GM21576 (cell line): ENCODE results near the gene FAM163B.

Experiments used
- ATAC-seq: cut with Tn5 transposase; IDR thresholded peaks from one replicate; pipeline ENCODE4 v1.9.1; 2021; ENCODE audit warnings: mild to moderate bottlenecking, moderate library complexity; ENCODE audit not compliant: unreplicated experiment

FAM163B gene

GRCh38 chr9:133531293-133531692, 77.9 kb downstream of the FAM163B start:
- no peak for ATAC-seq

GRCh38 chr9:133529874-133530273, 79.3 kb downstream of the FAM163B start:
- ATAC-seq: no peak

GRCh38 chr9:133529457-133529856, 79.7 kb downstream of the FAM163B start:
- ATAC-seq: no peak

GRCh38 chr9:133528876-133529241, 80.3 kb downstream of the FAM163B start:
- no peak for ATAC-seq

GRCh38 chr9:133528001-133528875, 81.0 kb downstream of the FAM163B start:
- ATAC-seq: no peak

- ATAC-seq: no peak
These were observed 81.7 kb downstream of the FAM163B start for GRCh38 chr9:133527444-133527920.
